ENCODE measurements around the gene UPK1B.

- TF ChIP-seq MYC (IDR thresholded peaks at IDR 0.05; ENCODE audit: borderline replicate concordance, low read length), result no peak
- no peak for TF ChIP-seq JUN (IDR thresholded peaks at IDR 0.05)
- no peak for TF ChIP-seq CTCF (IDR thresholded peaks at IDR 0.05)
- TF ChIP-seq HDAC2 (IDR thresholded peaks at IDR 0.05), result no peak
- TF ChIP-seq BHLHE40 (IDR thresholded peaks at IDR 0.05; ENCODE audit: low read depth, low read length), result no peak
- no peak for TF ChIP-seq EP300 (IDR thresholded peaks at IDR 0.05)
- no peak for TF ChIP-seq CBX8 (IDR thresholded peaks at IDR 0.05)
- no peak for TF ChIP-seq SMC3 (IDR thresholded peaks at IDR 0.05)
- no peak for TF ChIP-seq MAX (IDR thresholded peaks at IDR 0.05)
Measured at GRCh38 chr3:119237299-119237698, 63.9 kb downstream of the UPK1B start.
